NCI-H82 (cell line): ENCODE data around the gene TMEM101.
"Not testable (repeated sequence)": the region's sequence is repeated elsewhere in the genome, so short reads cannot be mapped to it uniquely, and the experiment has no call there.

Experiments used
- DNase-seq: peaks from one replicate; lab custom pipeline; 2025; lab: John Stamatoyannopoulos, UW

Gene TMEM101

DNA sequence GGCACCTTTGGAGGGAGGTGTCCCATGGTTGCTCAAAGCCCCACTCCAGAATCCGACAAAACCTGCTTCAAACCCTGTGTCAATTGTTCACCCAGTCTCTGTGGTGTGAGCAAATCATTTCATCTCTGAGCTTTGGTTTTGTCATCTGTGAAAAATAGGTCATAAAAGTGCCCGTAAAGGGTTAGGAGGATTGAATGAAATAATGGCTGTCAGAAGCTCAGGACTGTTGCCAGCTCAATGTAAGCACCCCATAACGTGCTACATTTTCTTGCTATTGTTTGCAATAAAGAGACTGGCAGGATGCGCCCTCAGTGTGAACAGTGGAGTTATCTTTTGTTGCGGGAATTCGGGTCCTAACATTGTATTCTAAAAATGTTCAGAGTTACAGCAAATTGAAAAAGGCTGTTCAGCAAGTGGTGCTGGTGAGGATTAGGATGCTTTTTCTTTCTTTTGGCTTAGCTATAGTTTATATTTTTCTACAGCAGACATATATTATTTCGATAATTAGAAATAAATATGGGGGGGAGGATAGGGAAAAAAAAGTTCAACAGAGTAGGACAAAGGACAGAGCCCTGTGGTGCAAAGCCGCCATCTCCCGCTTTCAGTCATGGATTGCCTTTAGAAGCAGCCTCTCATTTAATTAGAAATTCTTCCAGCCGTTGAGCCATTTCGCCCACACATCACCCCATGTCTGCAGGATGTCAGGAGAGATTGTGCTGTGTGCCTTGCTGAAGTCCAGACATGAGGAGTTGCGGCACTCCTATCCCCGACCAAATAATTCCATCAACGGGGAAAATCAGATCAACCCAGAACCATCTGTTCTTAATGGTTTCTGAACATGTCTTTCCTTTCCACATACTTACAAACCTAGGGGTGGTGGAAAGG, 40.1 kb downstream of the TMEM101 start:
- peak; percentile 89 for DNase-seq

DNA sequence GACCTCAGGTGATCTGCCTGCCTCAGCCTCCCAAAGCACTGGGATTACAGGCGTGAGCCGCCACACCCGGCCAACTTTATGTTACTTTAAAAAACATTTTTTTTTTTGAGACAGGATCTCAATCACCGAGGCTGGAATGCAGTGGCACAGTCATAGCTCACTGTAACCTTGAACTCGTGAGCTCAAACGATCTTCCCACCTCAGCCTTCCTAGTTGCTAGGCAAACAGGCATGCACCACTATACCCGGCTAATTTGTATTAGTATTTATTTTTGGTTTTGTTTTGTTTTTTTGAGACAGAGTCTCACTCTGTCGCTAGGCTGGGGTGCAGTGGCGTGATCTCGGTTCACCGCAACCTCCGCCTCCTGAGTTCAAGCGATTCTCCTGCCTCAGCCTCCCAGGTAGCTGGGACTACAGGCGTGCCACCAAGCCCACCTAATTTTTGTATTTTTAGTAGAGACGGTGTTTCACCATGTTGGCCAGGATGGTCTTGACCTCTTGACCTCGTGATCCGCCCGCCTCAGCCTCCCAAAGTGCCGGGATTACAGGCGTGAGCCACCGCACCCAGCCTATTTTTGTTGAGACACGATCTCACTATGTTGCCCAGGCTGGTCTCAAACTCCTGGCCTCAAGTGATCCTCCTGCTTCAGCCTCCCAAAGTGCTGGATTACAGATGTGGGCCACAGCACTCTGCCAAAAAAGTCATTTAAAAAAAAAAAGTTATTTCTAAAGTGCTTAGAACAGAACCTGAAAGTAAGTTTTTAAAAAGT, 42.1 kb downstream of the TMEM101 start:
- not testable (repeated sequence) for DNase-seq

DNA sequence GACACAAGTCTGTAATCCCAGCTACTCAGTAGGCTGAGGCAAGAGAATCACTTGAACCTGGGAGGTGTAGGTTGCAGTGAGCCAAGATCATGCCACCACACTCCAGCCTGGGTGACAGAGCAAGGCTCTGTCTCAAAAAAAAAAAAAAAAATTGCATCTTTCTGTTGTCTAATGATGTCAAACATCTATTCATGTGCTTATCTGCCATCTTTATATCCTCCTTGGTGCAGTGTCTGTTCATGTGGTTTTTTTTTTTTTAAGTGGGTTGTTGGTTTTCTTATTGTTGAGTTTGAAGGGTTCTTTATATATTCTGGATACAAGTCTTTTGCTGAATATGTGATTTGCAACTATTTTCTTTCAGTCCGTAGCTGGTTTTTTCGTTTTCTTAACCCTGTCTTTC, 43.3 kb downstream of the TMEM101 start:
- not testable (repeated sequence) for DNase-seq

DNA sequence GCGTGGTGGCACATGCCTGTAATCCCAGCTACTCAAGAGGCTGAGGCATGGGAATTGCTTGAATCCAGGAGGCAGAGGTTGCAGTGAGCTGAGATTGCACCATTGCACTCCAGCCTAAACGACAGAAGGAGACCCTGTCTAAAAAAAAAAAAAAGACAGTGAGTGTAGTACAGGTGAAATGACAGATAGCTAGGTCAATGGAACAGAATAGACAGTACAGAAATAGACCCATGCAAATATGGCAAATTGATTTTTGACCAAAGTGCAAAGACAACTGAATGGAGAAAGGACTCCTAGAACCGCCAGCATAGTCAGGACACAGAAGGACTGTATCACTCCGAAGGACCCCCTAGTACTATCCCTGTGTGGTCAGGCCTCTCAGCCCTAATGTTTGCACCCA, 44.4 kb downstream of the TMEM101 start:
- DNase-seq: no peak

DNA sequence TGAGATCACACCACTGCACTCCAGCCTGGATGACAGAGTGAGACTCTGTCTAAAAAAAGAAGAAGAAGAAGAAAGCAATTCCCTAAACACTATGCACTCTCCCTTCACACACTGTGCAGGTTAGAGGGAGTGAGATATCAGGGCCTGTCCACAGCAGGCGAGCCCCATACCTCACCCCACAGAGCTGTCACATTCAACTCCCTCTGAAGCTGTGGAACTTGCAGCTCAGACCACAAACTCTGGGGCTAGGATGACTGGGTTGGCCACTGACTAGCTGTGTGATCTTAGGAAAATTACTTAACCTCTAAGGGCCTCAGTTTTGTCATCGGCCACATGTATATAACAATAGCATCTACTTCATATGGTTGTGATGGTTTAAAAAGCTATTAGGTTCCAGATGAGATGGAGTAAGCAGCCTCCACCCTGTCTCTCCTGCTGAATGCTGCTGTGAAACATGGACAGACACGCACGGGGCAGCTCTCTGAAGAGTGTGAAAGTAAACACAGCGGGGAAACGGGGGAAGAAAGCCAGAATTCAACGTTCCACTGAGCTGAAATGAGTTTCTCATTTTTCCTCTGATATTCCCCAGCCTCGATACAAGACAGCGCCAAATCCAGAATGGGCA, 47.4 kb downstream of the TMEM101 start:
- no peak for DNase-seq

DNA sequence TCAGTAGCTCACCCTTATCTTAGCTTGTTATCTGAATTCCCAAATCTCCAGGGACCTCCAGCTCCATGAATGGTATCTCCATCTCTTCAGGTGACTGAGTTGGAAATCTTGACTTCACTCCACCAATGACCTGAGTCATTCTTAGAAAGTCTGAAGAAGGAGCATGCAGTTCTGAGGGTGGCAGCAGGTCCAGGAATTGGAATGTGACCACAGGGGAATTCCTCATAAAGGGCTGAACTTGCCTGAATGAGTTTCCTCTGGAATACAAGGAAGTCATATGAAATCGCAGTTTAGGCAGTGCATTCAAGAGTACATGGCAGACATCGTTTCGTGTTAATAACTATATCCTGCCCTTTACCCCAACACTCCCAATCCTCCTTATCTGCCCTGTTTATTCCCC, 48.5 kb downstream of the TMEM101 start:
- DNase-seq: no peak

DNA sequence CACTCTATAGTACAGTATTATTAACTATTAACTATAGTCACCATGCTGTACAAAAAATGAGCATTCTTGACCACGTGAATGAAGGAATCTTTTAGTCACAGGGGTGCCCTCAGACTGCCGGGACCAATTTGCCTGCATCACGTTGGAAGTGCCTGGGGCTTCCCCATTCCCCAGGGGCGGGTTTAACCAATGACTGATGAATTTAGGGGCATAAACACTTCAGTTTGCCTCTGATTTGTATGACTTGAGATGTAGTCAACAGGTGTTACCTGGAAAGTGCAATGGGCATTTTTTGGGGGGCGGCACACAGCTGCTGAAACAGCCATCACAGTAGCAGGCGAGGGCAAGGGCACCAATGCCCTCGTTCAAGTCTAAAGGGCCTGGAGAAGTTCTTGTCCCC, 52.3 kb downstream of the TMEM101 start:
- no peak for DNase-seq

DNA sequence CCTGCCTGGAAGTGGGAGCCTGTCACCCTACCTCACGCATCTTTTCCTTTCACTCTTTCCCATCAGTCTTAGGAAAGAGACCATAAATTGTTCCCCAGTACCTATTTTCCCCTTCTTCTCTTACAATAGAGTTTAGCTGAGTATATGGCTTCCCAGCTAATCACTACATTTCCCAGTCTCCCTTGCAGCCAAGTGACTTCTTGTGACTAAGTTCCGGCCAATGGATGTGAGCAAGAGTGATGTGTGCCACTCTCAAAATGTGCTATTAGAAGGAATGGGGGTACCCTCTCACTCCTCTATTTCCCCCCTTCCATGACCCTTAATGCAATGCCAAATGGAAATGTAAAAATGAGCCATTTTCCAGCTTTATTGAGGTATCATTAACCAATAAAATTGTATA, 52.8 kb downstream of the TMEM101 start:
- no peak for DNase-seq

DNA sequence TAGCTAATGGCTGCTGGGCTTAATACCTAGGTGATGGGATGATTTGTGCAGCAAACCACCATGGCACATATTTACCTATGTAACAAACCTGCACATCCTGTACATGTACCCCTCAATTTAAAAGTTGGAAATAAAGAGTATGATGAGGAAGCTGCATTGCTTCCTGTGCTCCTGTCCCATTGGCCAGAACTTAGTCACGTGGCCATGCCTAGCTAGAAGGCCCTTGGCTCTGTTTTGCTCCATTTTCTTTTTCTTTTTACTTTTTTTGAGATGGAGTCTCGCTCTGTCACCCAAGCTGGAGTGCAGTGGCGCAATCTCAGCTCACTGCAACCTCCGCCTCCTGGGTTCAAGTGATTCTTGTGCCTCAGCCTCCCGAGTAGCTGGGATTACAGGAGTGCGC, 53.5 kb downstream of the TMEM101 start:
- DNase-seq: not testable (repeated sequence)
